GM12873 (cell line): ENCODE data around the gene ANK2.

Source experiments
- TF ChIP-seq, protein P1 (sequence below): IDR thresholded peaks from 2 replicates; pipeline ENCODE4 v1.5.1; 2012; ENCODE audit warnings: low read depth, mild to moderate bottlenecking, moderate library complexity, low read length, control low read depth; ENCODE audit not compliant: insufficient read depth; ENCODE audit errors: missing control alignments

Gene ANK2

DNA sequence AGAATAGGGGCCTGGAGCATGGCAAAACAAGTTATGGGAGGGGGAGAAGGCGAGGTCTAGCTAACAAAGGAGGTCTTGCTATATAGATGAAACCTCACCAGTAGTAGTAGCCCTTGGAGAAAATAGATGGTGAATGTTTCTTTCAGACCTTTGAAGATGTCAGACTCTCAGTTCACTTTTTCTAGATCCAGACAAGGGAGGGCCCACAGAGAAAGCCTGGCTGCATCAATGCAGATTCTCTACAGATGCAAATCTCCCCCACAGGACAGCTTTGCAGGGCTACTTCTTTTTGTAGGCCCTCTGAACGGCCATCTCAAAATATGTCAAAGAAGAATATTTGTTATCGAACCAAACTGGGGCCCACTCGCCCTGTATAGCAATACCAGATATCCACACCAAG lies 159.7 kb downstream of the ANK2 start:
- TF ChIP-seq, protein P1, sequence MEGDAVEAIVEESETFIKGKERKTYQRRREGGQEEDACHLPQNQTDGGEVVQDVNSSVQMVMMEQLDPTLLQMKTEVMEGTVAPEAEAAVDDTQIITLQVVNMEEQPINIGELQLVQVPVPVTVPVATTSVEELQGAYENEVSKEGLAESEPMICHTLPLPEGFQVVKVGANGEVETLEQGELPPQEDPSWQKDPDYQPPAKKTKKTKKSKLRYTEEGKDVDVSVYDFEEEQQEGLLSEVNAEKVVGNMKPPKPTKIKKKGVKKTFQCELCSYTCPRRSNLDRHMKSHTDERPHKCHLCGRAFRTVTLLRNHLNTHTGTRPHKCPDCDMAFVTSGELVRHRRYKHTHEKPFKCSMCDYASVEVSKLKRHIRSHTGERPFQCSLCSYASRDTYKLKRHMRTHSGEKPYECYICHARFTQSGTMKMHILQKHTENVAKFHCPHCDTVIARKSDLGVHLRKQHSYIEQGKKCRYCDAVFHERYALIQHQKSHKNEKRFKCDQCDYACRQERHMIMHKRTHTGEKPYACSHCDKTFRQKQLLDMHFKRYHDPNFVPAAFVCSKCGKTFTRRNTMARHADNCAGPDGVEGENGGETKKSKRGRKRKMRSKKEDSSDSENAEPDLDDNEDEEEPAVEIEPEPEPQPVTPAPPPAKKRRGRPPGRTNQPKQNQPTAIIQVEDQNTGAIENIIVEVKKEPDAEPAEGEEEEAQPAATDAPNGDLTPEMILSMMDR, result no peak

- TF ChIP-seq, protein P1, result no peak
These were observed 160.3 kb downstream of the ANK2 start for GRCh38 chr4:113209652-113210320.

DNA sequence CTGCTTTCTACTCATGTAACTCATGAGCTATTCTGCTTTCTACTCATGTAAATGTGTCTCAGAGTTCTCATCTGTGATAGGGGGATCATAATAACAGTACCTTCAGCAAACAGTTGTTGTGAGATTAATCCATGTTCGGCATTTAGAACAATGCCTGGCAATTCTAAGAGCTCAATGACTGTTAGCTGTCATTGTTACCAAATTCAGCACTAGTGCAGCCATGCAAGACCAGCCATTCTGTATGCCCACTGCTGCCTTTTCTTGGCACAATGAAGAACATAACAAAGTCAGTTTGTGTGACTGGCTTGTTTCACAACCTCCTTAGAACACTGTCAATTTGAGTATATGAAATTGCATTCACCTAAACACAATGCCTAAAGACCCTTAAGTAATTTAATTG lies 163.2 kb downstream of the ANK2 start:
- TF ChIP-seq, protein P1, result no peak

GRCh38 chr4:113221990-113222389 lies 172.5 kb downstream of the ANK2 start:
- TF ChIP-seq, protein P1, result no peak

DNA sequence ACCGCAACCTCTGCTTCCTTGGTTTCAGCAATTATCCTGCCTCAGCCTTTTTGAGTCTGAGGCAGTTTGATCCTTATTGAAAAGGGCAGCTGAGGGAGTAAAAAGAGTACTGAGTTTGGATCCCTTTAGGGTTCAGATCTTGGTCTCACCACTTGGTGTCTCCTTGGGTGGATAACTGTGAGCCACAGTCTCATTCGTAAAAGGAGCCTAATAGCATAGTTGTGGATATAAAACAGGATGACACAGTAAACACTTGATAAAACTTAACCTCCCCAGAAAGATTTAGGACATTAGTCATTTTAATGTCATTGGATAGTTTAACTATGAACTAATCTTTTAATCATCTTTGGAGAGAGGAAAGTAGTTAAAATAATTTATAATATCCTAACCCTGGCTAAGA lies 173.0 kb downstream of the ANK2 start:
- TF ChIP-seq, protein P1, result no peak

- TF ChIP-seq, protein P1, result no peak
These were observed 173.5 kb downstream of the ANK2 start for GRCh38 chr4:113223001-113223400.

- TF ChIP-seq, protein P1, result no peak
These were observed 182.7 kb downstream of the ANK2 start for GRCh38 chr4:113232194-113232593.
